B cell (primary cell): Measurements from ENCODE around the gene FHIT. TPM values are rescaled to one million over a fixed set of nuclear protein-coding genes. Genes with fewer than 3 reads are reported as not detected.
"Not testable (repeated sequence)": the region's sequence is repeated elsewhere in the genome, so short reads cannot be mapped to it uniquely, and the experiment has no call there.

Experiments used
- ATAC-seq: fragments of 200-7000 bp; cut with Tn5 transposase; one replicate; pipeline ENCODE4 v1.10.0; 2021; ENCODE audit warnings: low read depth, mild to moderate bottlenecking, moderate number of reproducible peaks, moderate library complexity
- CTCF ChIA-PET: fragments of 350-600 bp; sonication (Branson Sonifier 250); formaldehyde crosslinking; loops from one replicate; lab custom pipeline; 2021; ENCODE audit warnings: antibody characterized with exemption, inconsistent platforms; lab: Charles Lee
- POLR2A ChIA-PET: fragments of 350-600 bp; sonication (Branson Sonifier 250); formaldehyde crosslinking; loops from one replicate; lab custom pipeline; 2021; ENCODE audit warnings: antibody characterized with exemption; lab: Charles Lee
- DNase-seq: peaks from one replicate; pipeline ENCODE4 v3.0.0; 2013
- H2AFZ ChIP-seq: 2 replicates; pipeline ENCODE4 v1.6.1; 2012; ENCODE audit warnings: mild to moderate bottlenecking, low read depth, low read length; ENCODE audit not compliant: insufficient read depth, poor library complexity, severe bottlenecking
- H3K27ac ChIP-seq, 2 donors: 1 replicate in 1 of 2; 2 replicates in 1 of 2; pipeline ENCODE4 v1.5.1; 2012 to 2013; ENCODE audit warnings: low read length in 2 of 2, mild to moderate bottlenecking in 2 of 2, moderate library complexity in 1 of 2
- H3K27me3 ChIP-seq, 4 experiments: fragments of 200-600 bp in 1 of 4; sonication (generic) in 1 of 4; replicated peaks in 1 of 4; 1 replicate in 2 of 4; 2 replicates in 2 of 4; pipeline versions ENCODE4 v1.6.1 to v1.7.0; 2013 to 2016; ENCODE audit warnings: low read length in 3 of 4, mild to moderate bottlenecking in 2 of 4, mixed read lengths in 1 of 4, moderate library complexity in 1 of 4; ENCODE audit not compliant: insufficient read depth in 4 of 4, control insufficient read depth in 3 of 4; ENCODE audit errors: control extremely low read depth in 1 of 4
- H3K36me3 ChIP-seq, 2 experiments: replicated peaks in 1 of 2; 1 replicate in 1 of 2; 2 replicates in 1 of 2; pipeline versions ENCODE4 v1.6.1 to v1.7.1; 2013; ENCODE audit warnings: low read length in 1 of 2; ENCODE audit not compliant: insufficient read depth in 2 of 2, control insufficient read depth in 1 of 2; ENCODE audit errors: control extremely low read depth in 1 of 2, extremely low read depth in 1 of 2
- H3K4me1 ChIP-seq, 2 donors: fragments of 200-600 bp in 1 of 2; sonication (generic) in 1 of 2; 1 replicate in 1 of 2; 2 replicates in 1 of 2; pipeline versions ENCODE4 v1.5.1 to v1.6.1; 2013 to 2017; ENCODE audit warnings: low read length in 2 of 2; ENCODE audit not compliant: control insufficient read depth in 2 of 2, insufficient read depth in 2 of 2
- H3K4me2 ChIP-seq: replicated peaks from 2 replicates; pipeline ENCODE3; 2012; ENCODE audit warnings: mild to moderate bottlenecking, low read depth, low read length; ENCODE audit not compliant: poor library complexity, severe bottlenecking
- H3K4me3 ChIP-seq, 5 experiments: fragments of 200-600 bp in 1 of 5; sonication (generic) in 1 of 5; 1 replicate in 3 of 5; 2 replicates in 2 of 5; pipeline versions ENCODE4 v1.5.1 to v1.7.0; 2011 to 2016; ENCODE audit warnings: low read length in 4 of 5, mild to moderate bottlenecking in 4 of 5, low read depth in 2 of 5, control low read depth in 1 of 5, moderate library complexity in 1 of 5; ENCODE audit not compliant: insufficient read depth in 1 of 5; ENCODE audit errors: control extremely low read depth in 1 of 5, extremely low read depth in 1 of 5
- H3K79me2 ChIP-seq: fragments of 200-600 bp; sonication (generic); one replicate; pipeline ENCODE4 v1.6.0; 2016; ENCODE audit warnings: low read length; ENCODE audit not compliant: control insufficient read depth, insufficient read depth
- H3K9ac ChIP-seq: fragments of 200-600 bp; sonication (generic); 2 replicates; pipeline ENCODE4 v1.6.1; 2017; ENCODE audit warnings: mild to moderate bottlenecking, low read length, moderate library complexity
- H3K9me3 ChIP-seq, 3 donors: one replicate each; pipeline versions ENCODE4 v1.6.1 to v1.7.1; 2013; ENCODE audit warnings: low read length in 2 of 3; ENCODE audit not compliant: control insufficient read depth in 2 of 3, insufficient read depth in 1 of 3; ENCODE audit errors: control extremely low read depth in 1 of 3
- H4K20me1 ChIP-seq: 2 replicates; pipeline ENCODE4 v1.6.0; 2012; ENCODE audit warnings: mild to moderate bottlenecking, low read length; ENCODE audit not compliant: insufficient read depth, control insufficient read depth, poor library complexity, severe bottlenecking
- H3K27ac Mint-ChIP-seq: one replicate; pipeline ENCODE4 v1.8.0; 2021; ENCODE audit warnings: mixed read lengths
- H3K27me3 Mint-ChIP-seq: one replicate; pipeline ENCODE4 v1.8.0; 2021; ENCODE audit warnings: mixed read lengths
- H3K4me1 Mint-ChIP-seq: one replicate; pipeline ENCODE4 v1.8.0; 2021; ENCODE audit warnings: mixed read lengths
- H3K4me3 Mint-ChIP-seq: one replicate; pipeline ENCODE4 v1.8.0; 2021; ENCODE audit warnings: mixed read lengths
- H3K9me3 Mint-ChIP-seq: one replicate; pipeline ENCODE4 v1.8.0; 2022; ENCODE audit warnings: mixed read lengths; ENCODE audit not compliant: insufficient read depth
- CTCF ChIP-seq: fragments of 200-600 bp; IDR thresholded peaks from one replicate; pipeline ENCODE4 v1.8.0; 2022; ENCODE audit warnings: antibody characterized with exemption, mild to moderate bottlenecking
- EZH2 ChIP-seq: IDR thresholded peaks from 2 replicates; pipeline ENCODE4 v1.6.1; 2012; ENCODE audit warnings: borderline replicate concordance, low read depth, mild to moderate bottlenecking, moderate library complexity, low read length; ENCODE audit not compliant: insufficient read depth, poor library complexity, severe bottlenecking
- WGBS: methylation state at CpG from one replicate; pipeline ENCODE4 v1.1.5; 2013; ENCODE audit warnings: missing lambda C conversion rate; ENCODE audit not compliant: insufficient coverage; 5-methylcytosine and 5-hydroxymethylcytosine counted together
- intact Hi-C: fragments of 100-400 bp; cut with micrococcal nuclease; formaldehyde crosslinking; loops from one replicate; pipeline ENCODE4 v1.10.0; 2022
- polyA plus RNA-seq: library from polyadenylated mRNA; depleted of rRNA; stranded (reverse); fragments of >200 nt; gene quantifications from 2 replicates; pipeline ENCODE4 v1.2.3, GENCODE V29; 2012
- total RNA-seq, 2 donors: library from RNA; stranded (reverse); fragments of 120-200 nt in 1 of 2; gene quantifications; 1 replicate in 1 of 2; 2 replicates in 1 of 2; pipeline versions ENCODE4 v1.2.3 to v1.2.4, GENCODE V29; 2013 to 2022

Gene FHIT
- total and polyA plus RNA-seq, 2 donors (not counting 1 experiment from before 2014, with no cell fraction given): 1.7 to 7.8 TPM

- intact Hi-C loops: no loop called here
- peaks cover 14 to 17% of the 10 kb centered on the region in 2 donors for H3K4me1 ChIP-seq
- ChIA-PET POLR2A (no interaction called here), CTCF (interaction anchor here (0.8 kb wide), 1 partner anchor 233 kb away, joined by 3 read pairs; no protein-coding TSS in a partner anchor)
- H3K9me3 ChIP-seq: no peaks in the 10 kb centered on the region
- no peaks in the 10 kb centered on the region for H3K27me3 ChIP-seq
- TF ChIP-seq EZH2 (no peak), CTCF (no peak)
- WGBS: 97% methylated on average over 6 of the region's 7 CpGs
- no peak overlapping the region for H3K4me2 ChIP-seq
- H3K9me3 Mint-ChIP-seq: no peaks in the 10 kb centered on the region
- no peaks in the 10 kb centered on the region for H3K36me3 ChIP-seq
- no peak for DNase-seq
- peaks cover 25% of the 10 kb centered on the region for H3K4me1 Mint-ChIP-seq
- H3K79me2 ChIP-seq: no peaks in the 10 kb centered on the region
- no peak overlapping the region for H3K4me3 Mint-ChIP-seq
- H3K27ac ChIP-seq: no peak overlapping the region
- no peak overlapping the region for H3K4me3 ChIP-seq
- no peaks in the 10 kb centered on the region for H3K27me3 Mint-ChIP-seq
- H3K27ac Mint-ChIP-seq: no peak overlapping the region
- ATAC-seq: no peak
- no peak overlapping the region for H2AFZ ChIP-seq
- no peaks in the 10 kb centered on the region for H4K20me1 ChIP-seq
- no peak overlapping the region for H3K9ac ChIP-seq
Observed at GRCh38 chr3:59808446-59808845, 1442.8 kb downstream of the FHIT start.

GRCh38 chr3:59803268-59803667 is 1448.0 kb downstream of the FHIT start:
- H4K20me1 ChIP-seq: no peaks in the 10 kb centered on the region
- Mint-ChIP-seq H3K27me3 (no peaks in the 10 kb centered on the region), H3K27ac (no peak overlapping the region), H3K4me1 (no peaks in the 10 kb centered on the region), H3K4me3 (no peak overlapping the region), H3K9me3 (no peaks in the 10 kb centered on the region)
- no peaks in the 10 kb centered on the region for H3K36me3 ChIP-seq
- over 99% methylated on average over 11 of the region's 11 CpGs for WGBS
- H3K79me2 ChIP-seq: no peaks in the 10 kb centered on the region
- intact Hi-C loops: no loop called here
- no peak overlapping the region for H3K9ac ChIP-seq
- ATAC-seq: no peak
- no peak overlapping the region for H3K4me2 ChIP-seq
- DNase-seq: no peak
- no peak overlapping the region for H3K27ac ChIP-seq
- H3K9me3 ChIP-seq: no peaks in the 10 kb centered on the region
- H3K4me3 ChIP-seq: no peak overlapping the region
- no peak for TF ChIP-seq EZH2
- TF ChIP-seq CTCF: no peak
- ChIA-PET POLR2A (no interaction called here), CTCF (no interaction called here)
- H2AFZ ChIP-seq: no peak overlapping the region
- H3K27me3 ChIP-seq: no peaks in the 10 kb centered on the region
- H3K4me1 ChIP-seq: no peaks in the 10 kb centered on the region

- H3K4me3 ChIP-seq, H3K4me1 ChIP-seq, H3K9ac ChIP-seq, POLR2A ChIA-PET, H3K4me1 Mint-ChIP-seq, H3K9me3 Mint-ChIP-seq, H3K9me3 ChIP-seq, H3K27me3 Mint-ChIP-seq, ATAC-seq, H3K4me3 Mint-ChIP-seq, H3K36me3 ChIP-seq, H4K20me1 ChIP-seq, CTCF ChIA-PET, H3K4me2 ChIP-seq, H3K79me2 ChIP-seq, H3K27ac Mint-ChIP-seq, H3K27ac ChIP-seq, DNase-seq, H2AFZ ChIP-seq, intact Hi-C loops, H3K27me3 ChIP-seq: not testable (repeated sequence)
- 100% methylated on average over 4 of the region's 5 CpGs for WGBS
Observed at GRCh38 chr3:59802453-59802852, 1448.8 kb downstream of the FHIT start.
